GM23338 (cell line): ENCODE results near the gene INHBB.

Experiments
- CTCF ChIP-seq, 2 experiments: fragments of 200-600 bp in 1 of 2; sonication (generic) in 1 of 2; conservative IDR thresholded peaks; 2 replicates each; pipeline versions ENCODE4 v1.5.1 to v1.6.1; 2016 to 2017; ENCODE audit warnings: antibody characterized with exemption in 2 of 2, low read depth in 2 of 2, mild to moderate bottlenecking in 2 of 2, moderate library complexity in 1 of 2
- ETS1 ChIP-seq: IDR thresholded peaks from 2 replicates; pipeline ENCODE4 v1.6.1; 2016; ENCODE audit warnings: antibody characterized with exemption

- TF ChIP-seq CTCF (conservative IDR thresholded peaks at IDR 0.05; ENCODE audit: low read depth in 2 of 2) (no peak), ETS1 (no peak)
Observed at GRCh38 chr2:120341977-120342376, 4.0 kb upstream of the INHBB start.
